ENCODE results near the gene ASPDH.
"Not testable (repeated sequence)": the region's sequence is repeated elsewhere in the genome, so short reads cannot be mapped to it uniquely, and the experiment has no call there.

ASPDH gene

DNA sequence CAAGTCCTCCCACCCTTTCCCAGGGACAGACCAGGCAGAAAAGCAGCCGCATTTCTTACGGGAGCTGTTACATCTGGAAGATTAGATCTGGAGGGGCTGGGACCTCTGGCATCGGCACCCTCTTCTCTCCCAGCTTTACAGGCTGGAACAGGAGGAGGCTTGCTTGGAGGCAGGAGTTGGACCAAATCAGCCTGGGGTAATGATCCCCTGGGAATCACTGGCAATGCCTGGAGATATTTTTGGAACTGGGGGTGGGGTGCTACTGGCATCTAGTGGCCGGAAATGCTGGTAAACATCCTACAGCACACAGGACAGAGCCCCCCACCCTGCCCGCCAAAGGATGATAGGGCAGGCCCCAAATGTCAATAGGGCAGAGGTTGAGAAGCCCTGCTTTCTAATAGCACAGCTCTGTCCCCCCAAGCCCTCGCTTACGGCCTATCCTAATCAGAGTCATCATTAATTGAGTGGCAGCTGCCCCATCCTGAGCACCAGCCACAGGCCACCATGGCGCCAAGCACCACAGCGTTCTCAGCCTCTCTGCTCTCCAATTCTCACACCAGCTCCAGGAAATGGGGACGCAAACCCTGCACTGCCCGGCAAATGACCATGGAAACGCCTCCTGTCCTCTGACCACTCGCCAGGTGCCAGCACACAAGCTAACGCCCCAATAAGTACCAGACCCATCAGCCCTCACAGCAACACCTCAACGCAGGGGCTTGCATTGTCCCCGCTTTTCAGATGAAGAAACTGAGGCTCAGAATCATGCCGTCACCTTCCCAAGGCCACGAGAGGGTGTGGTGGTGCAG is 33.9 kb upstream of the ASPDH start:
- DNase-seq: no peak

DNA sequence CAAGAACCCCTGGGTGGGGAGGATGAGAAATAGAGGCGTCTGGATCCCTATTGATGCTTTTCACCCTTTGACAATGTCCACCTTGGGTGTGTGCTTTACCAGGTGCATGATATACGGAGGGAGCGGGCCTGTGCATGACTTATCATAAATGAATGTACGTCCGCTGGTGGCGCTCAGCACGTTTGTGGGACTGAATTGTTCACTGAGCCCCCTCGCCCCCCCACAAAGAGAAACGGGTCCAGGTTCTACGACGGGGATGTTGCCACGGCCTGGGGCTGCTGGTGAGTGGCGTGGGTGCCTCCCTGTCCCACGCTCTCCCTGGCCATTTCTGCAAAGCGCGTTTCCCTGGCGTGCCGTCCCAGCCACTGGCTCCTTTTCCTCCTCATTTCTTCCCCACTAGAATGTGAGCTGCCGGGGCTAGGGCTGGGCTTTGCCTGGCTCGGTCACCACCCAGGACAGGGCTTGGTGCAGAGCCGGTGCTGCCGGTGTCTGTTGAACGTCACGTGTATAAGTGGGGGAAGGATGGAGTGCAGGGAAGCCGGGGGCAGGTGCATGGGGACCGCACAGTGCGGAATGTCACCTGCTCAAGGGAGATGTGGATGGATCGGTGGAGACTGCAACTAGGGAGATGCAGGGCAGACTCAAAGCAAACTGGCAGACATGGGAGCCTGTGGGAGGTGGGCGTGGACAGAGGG is 33.0 kb upstream of the ASPDH start:
- DNase-seq: no peak

DNA sequence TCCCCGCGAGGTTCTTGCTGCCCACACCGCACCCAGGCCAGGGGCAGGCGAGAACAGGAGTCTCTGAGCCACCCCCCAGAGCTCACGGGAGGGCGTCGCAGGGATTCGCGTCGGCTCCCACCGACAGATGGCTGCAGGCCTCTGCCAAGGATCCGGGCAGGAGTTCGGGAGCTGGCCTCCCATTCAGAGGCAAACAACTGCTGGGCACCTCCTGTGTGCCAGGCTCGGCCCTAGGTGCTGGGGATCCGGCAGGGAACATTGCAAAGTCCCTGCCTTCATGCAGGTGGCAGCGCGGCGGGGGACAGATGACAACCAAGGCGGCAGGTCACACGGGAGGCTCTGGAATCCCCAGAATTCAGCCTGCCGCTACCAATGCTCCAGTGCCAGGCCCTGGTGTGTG is 29.2 kb upstream of the ASPDH start:
- no peak for DNase-seq

DNA sequence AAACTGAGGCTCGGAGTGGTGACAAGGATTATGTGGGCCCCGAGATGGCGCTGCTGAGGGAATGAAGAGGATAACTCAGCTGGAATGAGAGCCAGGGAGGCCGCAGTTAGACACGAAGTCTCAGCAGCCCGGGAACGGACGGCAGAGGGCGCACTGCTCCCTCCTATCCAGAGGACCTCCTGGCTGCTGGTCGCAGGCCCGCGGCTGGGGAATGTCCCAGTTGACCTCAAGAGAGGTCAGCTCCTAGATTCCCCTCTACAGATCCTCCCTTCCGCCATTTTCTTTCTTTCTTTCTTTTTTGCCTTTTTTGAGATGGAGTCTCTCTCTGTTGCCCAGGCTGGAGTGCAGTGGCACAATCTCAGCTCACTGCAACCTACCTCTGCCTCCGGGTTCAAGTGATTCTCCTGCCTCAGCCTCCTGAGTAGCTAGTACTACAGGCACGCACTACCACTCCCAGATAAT is 24.1 kb upstream of the ASPDH start:
- DNase-seq: peak; percentile 46

DNA sequence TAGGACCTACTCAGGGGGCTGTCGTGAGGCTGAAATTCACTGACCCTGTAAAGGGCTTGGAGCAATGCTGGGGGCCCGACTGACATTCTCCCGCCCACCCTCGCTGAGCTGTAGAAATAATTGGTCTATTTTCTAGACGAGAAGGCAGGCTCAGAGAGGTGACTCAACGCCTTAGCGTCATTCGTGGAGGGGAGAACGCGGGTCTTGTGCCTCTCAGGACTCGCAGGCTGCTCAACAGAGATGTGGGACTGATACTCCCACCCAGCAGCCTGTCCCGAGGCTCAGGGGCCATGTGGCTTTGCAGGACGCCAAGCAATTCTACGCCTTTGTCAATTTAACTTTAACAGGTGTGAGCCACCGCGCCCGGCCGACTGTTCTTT is 23.6 kb upstream of the ASPDH start:
- no peak for DNase-seq

DNA sequence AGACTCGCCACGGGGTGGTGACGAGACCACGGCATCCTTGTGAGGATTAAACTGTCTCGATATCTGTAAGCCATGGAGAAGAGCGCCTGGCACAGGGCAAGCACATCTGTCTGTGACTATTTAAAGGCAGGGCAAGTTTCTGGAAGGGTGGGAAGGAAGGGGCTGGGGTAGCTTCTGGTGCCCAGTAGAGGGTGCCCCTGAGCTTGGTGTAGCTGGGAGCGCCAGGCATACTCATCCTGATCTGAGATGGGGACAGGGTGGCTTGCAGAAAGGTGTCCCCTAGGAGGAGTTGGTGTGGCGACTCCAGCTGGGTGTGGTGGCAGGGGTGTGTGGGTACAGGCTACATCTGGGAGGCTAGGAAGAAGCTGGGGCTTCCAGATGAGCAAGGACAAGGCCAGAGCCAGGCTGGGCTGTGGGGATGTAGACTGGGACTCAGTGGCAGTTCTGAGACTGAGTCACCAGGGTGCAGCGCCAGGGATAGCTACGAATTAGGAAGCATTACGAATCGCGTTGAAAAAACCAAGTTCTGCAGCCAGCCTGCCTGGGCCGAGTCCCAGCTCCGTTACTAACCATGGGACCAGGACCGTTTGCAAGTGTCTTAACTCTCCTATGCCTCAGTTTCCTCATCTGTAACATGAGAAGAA is 23.1 kb upstream of the ASPDH start:
- no peak for DNase-seq

DNA sequence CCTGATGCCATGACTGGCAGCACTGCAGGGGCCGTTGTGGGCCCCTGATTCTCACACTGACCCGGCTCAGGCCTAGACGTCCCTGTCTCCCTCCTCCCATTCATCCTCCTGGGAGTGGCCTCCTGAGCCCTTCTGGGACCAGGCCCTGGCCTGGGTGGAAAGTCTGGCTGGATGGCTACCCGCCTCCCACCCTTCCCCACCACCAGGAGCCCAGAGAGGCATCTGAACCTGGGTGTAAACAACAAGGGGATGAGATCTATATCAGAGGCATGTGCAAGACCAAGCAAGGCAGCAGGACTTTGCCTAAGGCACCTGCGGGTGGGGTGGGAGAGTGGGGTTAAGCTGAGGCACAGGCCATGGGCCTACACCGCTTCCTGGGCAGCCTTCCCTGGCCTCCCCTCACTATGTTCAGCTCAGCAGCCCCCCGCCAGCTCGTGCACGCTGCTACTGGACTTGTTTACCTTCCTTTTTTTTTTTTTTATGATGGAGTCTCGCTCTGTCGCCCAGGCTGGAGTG is 22.0 kb upstream of the ASPDH start:
- no peak for DNase-seq

DNA sequence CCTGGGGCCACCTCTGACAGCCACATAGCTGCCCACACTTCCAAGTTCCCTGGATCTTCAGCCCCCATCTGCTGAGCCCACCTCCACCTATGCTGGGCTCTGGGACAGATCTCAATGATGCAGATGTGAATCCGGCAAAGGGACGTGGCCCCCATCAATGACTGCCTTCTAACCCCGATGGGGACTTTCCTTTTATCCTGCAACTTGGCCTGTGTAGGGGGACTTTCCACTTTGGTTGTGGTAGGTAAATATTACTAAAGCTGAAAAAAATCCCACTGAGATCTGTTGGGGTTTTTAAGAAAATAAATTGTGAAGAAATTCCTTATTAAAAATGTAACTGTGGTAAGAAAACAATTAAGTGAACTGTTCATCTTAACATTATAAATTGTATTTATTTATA is 20.8 kb upstream of the ASPDH start:
- no peak for DNase-seq

DNA sequence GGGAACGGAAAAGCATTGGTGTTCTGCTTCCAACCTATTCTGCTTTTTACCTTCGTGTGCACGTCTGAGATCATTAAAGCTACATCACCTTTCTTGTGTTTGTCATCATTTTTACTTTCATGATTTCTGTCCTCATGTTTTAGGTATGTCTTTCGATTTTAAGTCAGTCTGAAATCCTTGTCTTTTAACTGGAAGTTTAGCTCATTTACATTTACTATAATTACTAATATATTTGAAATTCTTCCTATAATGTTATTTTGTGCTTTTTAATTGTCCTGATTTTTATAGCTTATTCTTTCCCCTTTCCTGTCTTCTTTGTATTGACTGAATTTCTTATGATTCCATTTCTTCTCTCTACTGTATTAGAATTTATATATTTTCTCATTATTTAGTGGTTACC is 19.2 kb upstream of the ASPDH start:
- no peak for DNase-seq

DNA sequence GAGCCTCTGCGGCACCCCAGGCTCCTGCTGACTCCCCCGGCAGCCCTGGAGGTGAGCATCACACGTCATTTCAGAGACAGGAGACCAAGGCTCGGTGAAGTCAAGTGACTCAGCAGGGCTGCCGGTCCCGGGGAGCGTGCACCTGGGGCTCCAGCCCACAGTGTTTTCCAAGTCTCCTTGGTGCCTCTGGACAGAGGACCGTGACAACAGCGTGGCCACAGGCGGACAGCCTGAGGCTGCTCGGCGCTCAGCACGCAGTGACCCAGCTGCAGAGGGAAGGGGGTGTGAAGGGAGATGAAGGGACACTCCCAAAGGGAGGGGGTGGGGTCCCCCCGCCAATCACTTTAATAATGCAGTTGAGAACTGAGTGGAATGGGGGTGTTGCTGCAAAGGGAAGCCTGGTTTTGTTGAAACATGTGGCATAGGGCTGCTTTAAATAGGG is 17.5 kb upstream of the ASPDH start:
- no peak for DNase-seq

DNA sequence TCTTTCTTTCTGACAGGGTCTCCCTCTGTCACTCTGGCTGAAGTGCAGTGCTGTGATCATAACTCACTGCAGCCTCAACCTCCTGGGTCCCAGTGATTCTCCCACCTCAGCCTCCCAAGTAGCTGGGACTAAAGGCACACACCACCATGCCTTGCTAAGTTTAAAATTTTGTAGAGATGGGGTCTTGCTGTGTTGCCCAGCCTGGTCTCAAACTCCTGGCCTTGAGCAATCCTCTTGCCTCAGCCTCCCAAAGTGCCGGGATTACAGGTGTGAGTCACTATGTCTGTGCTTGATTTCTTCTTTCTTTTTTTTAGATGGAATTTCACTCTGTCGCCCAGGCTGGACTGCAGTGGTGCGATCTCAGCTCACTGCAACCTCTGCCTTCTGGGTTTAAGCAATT is 14.3 kb upstream of the ASPDH start:
- DNase-seq: not testable (repeated sequence)

DNA sequence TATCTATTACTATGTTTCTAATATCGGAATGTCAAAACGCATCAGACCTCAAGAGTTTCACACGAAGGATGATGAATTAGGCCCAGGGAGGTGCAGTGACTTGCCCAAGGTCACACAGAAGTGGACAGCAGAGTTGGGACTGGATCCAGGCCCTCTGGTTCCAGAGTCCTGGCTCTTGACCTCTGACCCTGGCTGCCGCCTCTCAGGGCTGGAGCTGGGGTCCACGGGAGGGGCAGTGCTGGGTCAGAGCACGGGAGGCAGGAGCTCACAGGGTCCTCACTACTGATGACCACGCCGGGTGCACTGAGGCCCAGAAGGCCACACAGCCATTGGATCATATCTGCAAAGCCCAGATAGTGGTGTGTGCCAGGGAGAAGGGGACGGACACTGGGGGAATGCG is 9.2 kb upstream of the ASPDH start:
- no peak for DNase-seq

DNA sequence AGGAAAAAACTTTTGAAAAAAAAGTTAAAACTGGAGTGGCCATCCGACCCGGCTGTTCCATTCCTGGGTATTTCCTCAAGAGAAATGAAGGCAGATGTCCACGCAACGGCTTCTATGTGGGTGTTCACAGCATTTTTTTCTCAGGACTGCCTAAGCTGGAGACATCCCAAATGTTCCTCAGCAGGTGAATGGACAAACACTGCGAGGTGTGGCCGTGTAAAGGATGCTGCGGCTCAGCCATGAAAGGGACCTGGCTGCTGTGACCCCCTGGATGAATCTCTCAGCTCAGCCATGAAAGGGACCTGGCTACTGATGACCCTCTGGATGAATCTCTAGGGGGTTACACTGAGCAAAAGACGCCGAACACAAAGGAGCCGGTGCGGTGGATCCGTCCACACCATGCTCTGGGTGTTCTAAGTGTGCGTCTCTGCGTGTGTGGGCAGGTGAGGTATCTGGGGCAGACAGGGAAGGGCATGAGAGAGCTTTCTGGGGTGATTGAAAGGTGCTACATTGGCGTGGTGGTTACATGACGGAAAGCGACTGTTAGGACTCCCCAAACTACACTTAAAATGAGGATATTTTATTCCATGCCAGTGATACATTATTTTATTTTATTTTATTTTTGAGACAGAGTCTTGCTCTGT is 7.2 kb upstream of the ASPDH start:
- no peak for DNase-seq

DNA sequence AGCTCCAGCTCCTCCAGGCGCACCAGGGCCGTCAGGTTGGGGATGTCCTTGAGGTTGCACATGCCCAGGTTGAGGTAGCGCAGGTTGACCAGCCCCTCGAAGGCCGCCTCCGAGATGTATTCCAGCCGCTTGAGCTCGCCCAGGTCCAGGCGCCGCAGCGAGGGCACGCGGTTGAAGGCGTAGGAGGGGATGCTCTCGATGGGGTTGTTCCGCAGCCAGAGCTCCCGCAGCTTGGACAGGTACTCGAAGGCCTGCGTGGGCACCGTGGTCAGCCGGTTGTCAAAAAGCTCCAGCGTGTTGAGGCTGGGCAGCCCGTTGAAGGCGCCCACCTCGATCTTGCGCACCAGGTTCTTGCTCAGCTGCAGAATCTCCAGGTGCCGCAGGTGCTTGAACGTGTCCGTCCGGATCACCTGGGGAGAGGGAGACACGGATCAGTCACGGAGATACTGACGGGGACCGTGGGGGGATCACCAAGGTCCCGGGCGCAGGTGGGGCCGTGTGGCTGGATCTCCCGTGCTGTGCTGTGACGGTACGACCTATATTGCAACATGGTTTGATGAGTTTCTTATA is 5.4 kb upstream of the ASPDH start:
- no peak for DNase-seq

DNA sequence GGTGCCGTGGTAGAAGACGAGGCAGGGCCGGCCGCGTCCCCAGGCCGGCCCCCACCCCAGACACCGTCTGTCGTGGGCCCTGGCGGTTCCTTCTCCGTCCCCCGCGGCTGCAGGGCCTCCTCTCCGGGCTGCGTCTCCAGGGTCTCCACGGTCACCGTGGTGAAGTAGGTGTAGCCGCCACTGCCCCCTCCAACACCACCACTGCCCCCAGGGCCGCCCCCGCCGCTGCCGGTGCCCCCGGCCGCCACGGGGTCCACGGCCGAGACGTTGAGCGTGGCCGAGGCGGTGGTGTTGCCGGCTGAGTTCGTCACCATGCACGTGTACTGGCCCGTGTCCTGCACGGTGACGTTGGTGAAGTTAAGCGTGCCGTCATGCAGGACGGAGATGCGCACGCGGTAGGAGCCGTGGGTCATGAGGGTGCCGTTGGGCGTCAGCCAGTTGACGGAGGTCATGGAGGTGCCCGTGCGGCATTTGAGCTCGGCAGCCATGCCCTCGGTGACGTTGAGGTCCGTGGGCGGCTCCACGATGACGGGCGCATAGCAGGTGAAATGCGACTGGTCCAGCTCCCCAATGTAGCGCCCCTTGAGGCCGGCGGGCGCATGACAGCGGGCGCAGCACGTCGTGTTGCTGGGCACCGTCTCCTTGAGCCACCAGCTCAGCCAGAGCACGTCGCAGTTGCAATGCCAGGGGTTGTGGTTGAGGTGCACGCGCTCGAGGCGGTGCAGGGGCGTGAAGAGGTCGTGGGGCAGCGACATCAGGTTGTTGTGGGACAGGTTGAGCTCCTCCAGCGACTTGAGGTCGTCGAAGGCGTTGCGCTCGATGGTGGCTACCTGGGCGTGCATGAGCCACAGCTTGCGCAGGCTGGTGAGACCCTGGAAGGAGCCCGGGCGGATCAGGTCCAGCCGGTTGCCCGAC is 4.6 kb upstream of the ASPDH start:
- DNase-seq: no peak

DNA sequence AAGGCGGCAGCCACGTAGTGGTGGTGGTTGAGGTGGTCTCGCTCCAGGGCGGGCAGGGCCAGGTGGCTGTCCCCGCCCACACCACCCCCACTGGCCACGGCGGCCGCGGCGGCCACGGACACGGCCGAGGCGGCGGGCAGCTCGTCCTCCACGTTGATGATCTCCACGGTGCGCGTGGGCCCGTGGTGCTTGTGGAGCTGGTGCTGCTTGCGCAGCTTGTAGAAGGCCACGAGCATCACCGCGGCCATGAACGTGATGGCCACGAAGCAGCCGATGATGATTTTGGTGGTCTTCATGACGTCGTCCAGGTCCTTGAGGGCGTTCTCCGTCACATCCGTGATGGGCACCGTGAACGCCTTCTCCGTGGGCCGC is 4.0 kb upstream of the ASPDH start:
- no peak for DNase-seq

DNA sequence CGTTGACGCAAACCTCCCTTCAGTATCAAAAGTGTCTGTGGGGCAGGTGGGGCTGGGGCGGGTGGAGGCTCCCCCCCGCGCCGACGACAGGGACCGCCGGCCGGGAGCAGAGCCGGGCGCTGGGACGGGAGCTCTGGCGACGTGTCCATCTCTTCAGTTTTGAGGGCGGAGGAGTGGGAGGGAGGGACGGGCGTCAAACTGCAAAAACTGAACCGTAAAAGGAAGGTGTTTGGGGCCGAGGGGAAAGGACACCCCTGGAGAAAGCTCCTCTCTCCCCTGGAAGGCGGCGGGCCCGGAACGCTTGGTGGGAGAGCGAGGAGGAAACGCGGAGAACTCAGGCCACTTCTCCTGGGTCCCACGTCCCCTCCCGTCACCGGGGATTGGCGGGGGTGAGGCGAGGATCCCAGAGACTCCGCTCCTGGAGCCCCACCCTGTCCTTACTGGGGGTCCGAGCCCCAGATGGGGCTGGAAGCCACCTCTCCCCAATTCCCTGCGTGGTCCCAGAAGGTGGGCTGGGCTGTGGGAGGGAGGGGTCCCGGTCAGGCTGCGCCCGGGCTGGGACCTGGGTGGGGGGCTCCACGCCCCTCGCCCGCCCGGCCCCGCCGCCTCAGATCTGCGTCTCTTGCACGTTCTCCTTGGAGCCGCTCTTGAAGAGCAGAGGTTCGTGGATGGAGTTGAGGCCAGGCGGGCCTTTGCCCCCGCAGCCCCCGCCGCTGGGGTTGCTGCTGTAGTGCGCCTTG is 3.4 kb upstream of the ASPDH start:
- no peak for DNase-seq

DNA sequence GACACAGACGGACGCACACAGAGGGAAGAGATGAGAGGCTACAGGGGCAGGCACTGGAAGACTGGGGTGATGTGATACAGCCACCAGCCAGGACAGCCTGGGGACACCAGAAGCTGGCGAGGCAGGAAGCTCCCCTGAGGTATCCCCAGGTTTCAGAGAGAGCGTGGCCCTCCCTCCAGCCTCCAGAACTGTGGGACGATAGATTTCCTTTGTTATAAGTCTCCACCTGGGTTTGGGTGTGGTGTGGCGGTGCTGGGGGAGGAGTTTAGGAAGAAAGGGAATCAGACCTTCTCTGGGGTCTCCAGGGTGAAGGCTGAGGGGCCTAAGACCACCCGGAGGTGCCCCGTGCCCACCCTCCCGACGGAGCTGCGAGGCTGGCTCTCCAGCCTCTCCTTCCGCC is 2.7 kb upstream of the ASPDH start:
- no peak for DNase-seq

DNA sequence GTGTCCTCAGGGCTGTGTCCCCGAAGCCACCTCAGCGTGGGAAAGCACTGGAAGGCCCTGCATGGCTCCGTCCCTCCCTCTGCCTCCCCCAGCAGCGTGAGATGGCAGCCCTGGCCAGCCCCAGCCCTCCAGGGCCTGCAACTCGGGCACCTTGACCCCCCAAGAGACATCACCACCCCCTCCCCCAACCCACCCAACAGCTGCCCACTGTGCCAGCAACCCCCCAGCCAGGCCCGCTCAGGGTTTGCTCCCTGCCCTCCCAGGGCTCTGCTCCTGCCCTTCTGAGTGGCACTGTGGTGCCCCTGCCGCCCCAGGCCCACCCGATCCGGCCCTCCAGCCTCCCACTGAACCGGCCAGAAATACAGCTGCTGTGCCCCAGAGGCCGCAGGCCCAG is 1.5 kb upstream of the ASPDH start:
- no peak for DNase-seq

DNA sequence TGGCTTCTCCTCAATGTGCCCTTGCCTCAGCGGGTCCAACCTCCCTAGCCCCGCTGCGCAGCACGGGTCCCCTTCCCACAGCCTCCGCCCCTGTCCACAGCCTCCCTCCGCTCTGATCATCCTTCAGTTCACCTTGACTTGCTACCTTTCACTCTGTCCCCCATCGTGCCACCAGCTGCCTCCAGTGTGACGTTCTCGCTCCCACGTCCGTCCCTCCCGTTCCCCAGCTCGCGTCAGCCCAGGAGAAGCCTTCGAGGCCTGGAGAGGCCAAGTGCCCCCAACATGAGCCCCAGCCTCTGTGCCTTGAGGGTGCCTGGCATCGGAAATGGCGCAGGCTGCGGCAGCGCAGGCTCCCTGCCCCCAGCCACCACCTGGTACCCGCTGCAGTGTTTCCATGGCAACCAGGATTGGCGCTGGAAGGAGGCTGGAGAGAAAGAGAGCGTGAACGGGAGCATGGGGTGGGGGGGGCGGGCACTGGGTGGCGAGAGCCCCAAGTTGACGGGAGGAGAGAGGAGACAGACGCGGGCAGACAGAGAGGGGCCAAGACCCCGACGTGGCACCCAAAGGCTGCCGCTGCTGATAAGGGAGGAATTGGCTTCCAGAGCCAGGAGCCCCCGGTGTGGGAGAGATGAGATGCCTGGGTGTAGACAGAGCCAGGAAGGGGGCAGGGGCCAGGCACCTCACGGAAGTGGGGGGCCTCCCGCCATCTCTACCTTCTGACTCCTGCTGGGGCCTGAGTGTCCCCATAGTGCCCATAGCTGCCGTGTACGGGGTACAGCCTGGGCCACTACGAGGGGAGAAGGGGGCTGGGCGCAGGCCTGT is 844 bp upstream of the ASPDH start:
- no peak for DNase-seq

Measured in effector CD4-positive, alpha-beta T cell (primary cell).